Activated CD8-positive, alpha-beta T cell treated with anti-CD3 and anti-CD28 coated beads, Interleukin-2, amount 10 ng/mL, durations not matched to agents 7 days and 5 days (primary cell): Measurements from ENCODE around the gene RAD52. TPM values are rescaled to one million over a fixed set of nuclear protein-coding genes. Genes with fewer than 3 reads are reported as not detected.

Experiments used
- ATAC-seq: fragments of 150-1000 bp; cut with Tn5 transposase; one replicate; pipeline ENCODE4 v1.10.0; 2021; ENCODE audit warnings: moderate library complexity
- CTCF ChIA-PET: fragments of 350-600 bp; sonication (Branson Sonifier 250); formaldehyde crosslinking; loops from one replicate; lab custom pipeline; 2021; ENCODE audit warnings: antibody characterized with exemption; lab: Charles Lee
- POLR2A ChIA-PET: fragments of 350-600 bp; sonication (Branson Sonifier 250); formaldehyde crosslinking; loops from one replicate; lab custom pipeline; 2021; ENCODE audit warnings: antibody characterized with exemption; lab: Charles Lee
- DNase-seq: peaks from one replicate; pipeline ENCODE4 v3.0.0-alpha.2; 2020
- H3K27ac Mint-ChIP-seq: one replicate; pipeline ENCODE4 v1.8.0; 2021; ENCODE audit warnings: mild to moderate bottlenecking, mixed read lengths
- H3K27me3 Mint-ChIP-seq: one replicate; pipeline ENCODE4 v1.8.0; 2021; ENCODE audit warnings: low read depth, mixed read lengths
- H3K36me3 Mint-ChIP-seq: one replicate; pipeline ENCODE4 v1.8.0; 2021; ENCODE audit warnings: low read depth, mixed read lengths
- H3K4me1 Mint-ChIP-seq: one replicate; pipeline ENCODE4 v1.8.0; 2021; ENCODE audit warnings: low read depth, mixed read lengths
- H3K4me3 Mint-ChIP-seq: one replicate; pipeline ENCODE4 v1.8.0; 2021; ENCODE audit warnings: mild to moderate bottlenecking, mixed read lengths
- H3K9me3 Mint-ChIP-seq: one replicate; pipeline ENCODE4 v1.8.0; 2022; ENCODE audit warnings: mixed read lengths; ENCODE audit not compliant: insufficient read depth
- total RNA-seq, 2 experiments: library from RNA; stranded (reverse); gene quantifications; one replicate each; pipeline ENCODE4 v1.2.3, GENCODE V29; 2021

Gene RAD52
- total RNA-seq, 2 experiments from 2014 or later = 19.3 to 20.9 TPM

GRCh38 chr12:958588-959123, 9.2 kb upstream of the RAD52 start:
- DNase-seq (no peak), ATAC-seq (no peak)
- no peaks in the 10 kb centered on the region for H3K9me3 Mint-ChIP-seq
- peaks cover 9% of the 10 kb centered on the region for H3K4me1 Mint-ChIP-seq
- no peaks in the 10 kb centered on the region for H3K27me3 Mint-ChIP-seq
- H3K36me3 Mint-ChIP-seq = no peaks in the 10 kb centered on the region
- no peak overlapping the region for H3K4me3 Mint-ChIP-seq
- no peak overlapping the region for H3K27ac Mint-ChIP-seq
- CTCF ChIA-PET = interaction anchor here (0.7 kb wide), 1 partner anchor 624 kb away, joined by 3 read pairs; no protein-coding TSS in a partner anchor
- POLR2A ChIA-PET = no interaction called here

DNA sequence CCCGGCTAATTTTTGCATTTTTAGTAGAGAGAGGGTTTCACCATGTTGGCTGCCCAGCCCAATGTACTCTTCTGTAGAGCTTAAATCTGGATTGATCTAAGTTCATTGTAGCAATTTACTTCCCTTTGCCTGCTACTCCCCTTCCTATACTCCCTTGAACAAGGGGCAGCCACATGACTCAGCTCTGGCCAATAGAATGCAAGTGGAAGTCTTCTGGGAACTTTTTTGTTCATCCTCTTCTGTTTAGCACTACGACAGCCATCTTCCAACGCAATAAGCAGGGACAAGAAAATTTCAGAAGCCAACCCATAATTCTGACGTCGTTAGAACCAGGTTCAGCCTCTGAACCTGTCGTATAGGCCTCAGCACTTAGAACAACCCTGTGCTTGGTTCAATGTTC, 6.4 kb upstream of the RAD52 start:
- ChIA-PET POLR2A (no interaction called here), CTCF (no interaction called here)
- H3K9me3 Mint-ChIP-seq = no peaks in the 10 kb centered on the region
- no peaks in the 10 kb centered on the region for H3K36me3 Mint-ChIP-seq
- H3K27ac Mint-ChIP-seq = no peak overlapping the region
- DNase-seq (no peak), ATAC-seq (no peak)
- no peaks in the 10 kb centered on the region for H3K4me1 Mint-ChIP-seq
- no peak overlapping the region for H3K4me3 Mint-ChIP-seq
- H3K27me3 Mint-ChIP-seq = peaks cover 4% of the 10 kb centered on the region

DNA sequence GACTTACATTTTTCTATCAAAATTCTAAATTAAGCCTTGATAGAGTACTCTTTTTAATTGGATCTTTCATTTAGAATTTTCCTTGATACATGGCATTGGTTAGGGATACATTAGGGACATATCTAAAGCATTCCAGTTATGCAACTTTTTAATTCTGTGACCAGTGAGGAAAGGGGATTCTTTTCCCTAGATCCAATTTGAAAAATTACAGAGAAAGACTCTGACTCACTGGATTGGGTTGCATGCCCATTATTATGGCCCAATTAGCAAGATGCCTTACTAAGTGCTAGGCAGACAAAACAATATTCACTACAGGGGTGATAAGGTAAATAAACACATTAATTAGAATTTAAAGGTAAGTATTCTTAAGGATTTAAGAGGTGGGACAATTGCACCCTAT, 5.2 kb upstream of the RAD52 start:
- H3K4me3 Mint-ChIP-seq = no peak overlapping the region
- H3K27me3 Mint-ChIP-seq = peaks cover 4% of the 10 kb centered on the region
- no peaks in the 10 kb centered on the region for H3K36me3 Mint-ChIP-seq
- H3K4me1 Mint-ChIP-seq = peaks cover 7% of the 10 kb centered on the region
- POLR2A ChIA-PET = no interaction called here
- no peaks in the 10 kb centered on the region for H3K9me3 Mint-ChIP-seq
- CTCF ChIA-PET = no interaction called here
- ATAC-seq (no peak), DNase-seq (no peak)
- no peak overlapping the region for H3K27ac Mint-ChIP-seq

GRCh38 chr12:953776-954175, 4.3 kb upstream of the RAD52 start:
- ChIA-PET POLR2A (no interaction called here), CTCF (interaction anchor here (0.5 to 1.4 kb wide), 3 partner anchors 41 to 339 kb away, joined by 3 to 4 read pairs (median 3); no protein-coding TSS in a partner anchor)
- Mint-ChIP-seq H3K27ac (no peak overlapping the region), H3K4me3 (no peak overlapping the region), H3K4me1 (peaks cover 12% of the 10 kb centered on the region), H3K36me3 (peaks cover 4% of the 10 kb centered on the region), H3K27me3 (peaks cover 4% of the 10 kb centered on the region), H3K9me3 (no peaks in the 10 kb centered on the region)
- no peak for DNase-seq
- ATAC-seq = no peak

DNA sequence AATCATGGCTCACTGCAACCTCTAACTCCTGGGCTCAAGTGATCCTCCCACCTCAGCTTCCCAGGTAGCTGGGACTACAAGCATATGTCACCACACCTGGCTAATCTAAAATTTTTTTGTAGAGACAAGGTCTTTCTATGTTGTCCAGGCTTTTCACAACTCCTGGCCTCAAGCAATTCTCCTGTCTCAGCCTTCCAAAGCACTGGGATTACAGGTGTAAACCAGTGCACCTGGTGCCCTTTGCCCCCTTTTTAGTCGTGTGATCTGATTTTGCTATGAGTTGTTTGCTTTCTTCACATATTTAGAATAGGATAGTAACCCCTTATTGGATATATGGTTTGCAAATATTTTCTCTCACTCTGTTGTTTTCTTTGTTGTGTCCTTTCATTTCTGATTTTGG, 1.7 kb upstream of the RAD52 start:
- ChIA-PET CTCF (interaction anchor here (0.6 to 1.4 kb wide), 4 partner anchors 39 to 632 kb away, joined by 4 to 7 read pairs (median 5); no protein-coding TSS in a partner anchor), POLR2A (no interaction called here)
- DNase-seq (no peak), ATAC-seq (no peak)
- Mint-ChIP-seq H3K27ac (no peak overlapping the region), H3K36me3 (peaks cover 15% of the 10 kb centered on the region), H3K9me3 (no peaks in the 10 kb centered on the region), H3K27me3 (peaks cover 4% of the 10 kb centered on the region), H3K4me1 (peaks cover 31% of the 10 kb centered on the region), H3K4me3 (no peak overlapping the region)

- CTCF ChIA-PET = interaction anchor here (0.7 to 1.9 kb wide), 6 partner anchors 43 to 379 kb away, joined by 3 to 17 read pairs (median 9); partner anchors contain the start of gene WNK1
- Mint-ChIP-seq H3K27ac (peak overlapping the region; percentile 54), H3K27me3 (peaks cover 4% of the 10 kb centered on the region), H3K36me3 (peaks cover 33% of the 10 kb centered on the region), H3K9me3 (no peaks in the 10 kb centered on the region), H3K4me3 (peak overlapping the region; percentile 91), H3K4me1 (peaks cover 50% of the 10 kb centered on the region)
- DNase-seq = no peak
- POLR2A ChIA-PET = interaction anchor here (0.7 to 1.2 kb wide), 2 partner anchors 33 to 559 kb away, joined by 3 to 4 read pairs; partner anchors contain the start of gene KDM5A
- no peak for ATAC-seq
Measured at GRCh38 chr12:948238-948637, 1.3 kb downstream of the RAD52 start.

- no peak for ATAC-seq
- H3K27me3 Mint-ChIP-seq = peaks cover 4% of the 10 kb centered on the region
- peaks cover 42% of the 10 kb centered on the region for H3K36me3 Mint-ChIP-seq
- H3K4me3 Mint-ChIP-seq = no peak overlapping the region
- no peaks in the 10 kb centered on the region for H3K9me3 Mint-ChIP-seq
- H3K4me1 Mint-ChIP-seq = peaks cover 55% of the 10 kb centered on the region
- ChIA-PET CTCF (interaction anchor here (1.0 to 1.2 kb wide), 3 partner anchors 147 to 337 kb away, joined by 3 to 6 read pairs (median 3); no protein-coding TSS in a partner anchor), POLR2A (no interaction called here)
- H3K27ac Mint-ChIP-seq = peak overlapping the region; percentile 21
- no peak for DNase-seq
Measured at GRCh38 chr12:946631-947030, 2.9 kb downstream of the RAD52 start.

DNA sequence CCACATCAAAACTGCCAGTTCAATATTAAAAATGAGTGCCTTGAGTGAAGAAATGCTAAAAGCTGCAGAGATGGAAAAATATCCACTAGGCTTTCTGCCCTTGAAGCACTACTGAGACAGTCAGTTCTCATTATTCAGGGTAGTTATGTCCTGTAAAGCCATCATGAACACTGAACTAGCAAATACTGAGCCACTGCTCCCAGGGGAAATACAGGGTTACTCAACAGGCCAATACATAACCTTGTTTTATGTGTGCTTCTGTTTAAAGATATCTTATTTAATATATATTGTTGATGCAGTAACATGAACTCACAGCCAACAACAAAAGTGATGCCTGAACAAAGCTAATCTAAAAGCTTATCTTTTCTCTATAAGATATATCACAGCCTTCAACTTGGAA, 3.3 kb downstream of the RAD52 start:
- ChIA-PET CTCF (interaction anchor here (1.0 to 1.2 kb wide), 3 partner anchors 147 to 336 kb away, joined by 3 to 6 read pairs (median 3); no protein-coding TSS in a partner anchor), POLR2A (no interaction called here)
- H3K36me3 Mint-ChIP-seq = peaks cover 42% of the 10 kb centered on the region
- H3K4me3 Mint-ChIP-seq = no peak overlapping the region
- no peaks in the 10 kb centered on the region for H3K9me3 Mint-ChIP-seq
- ATAC-seq (no peak), DNase-seq (no peak)
- peak overlapping the region; percentile 37 for H3K27ac Mint-ChIP-seq
- peaks cover under 1% of the 10 kb centered on the region for H3K27me3 Mint-ChIP-seq
- H3K4me1 Mint-ChIP-seq = peaks cover 55% of the 10 kb centered on the region

- Mint-ChIP-seq H3K9me3 (no peaks in the 10 kb centered on the region), H3K4me1 (peaks cover 48% of the 10 kb centered on the region), H3K27ac (peak overlapping the region; percentile 75), H3K27me3 (no peaks in the 10 kb centered on the region), H3K4me3 (peak overlapping the region; percentile 15), H3K36me3 (peaks cover 49% of the 10 kb centered on the region)
- ChIA-PET POLR2A (no interaction called here), CTCF (no interaction called here)
- ATAC-seq = no peak
- DNase-seq = no peak
Measured at GRCh38 chr12:944211-944610, 5.3 kb downstream of the RAD52 start.

DNA sequence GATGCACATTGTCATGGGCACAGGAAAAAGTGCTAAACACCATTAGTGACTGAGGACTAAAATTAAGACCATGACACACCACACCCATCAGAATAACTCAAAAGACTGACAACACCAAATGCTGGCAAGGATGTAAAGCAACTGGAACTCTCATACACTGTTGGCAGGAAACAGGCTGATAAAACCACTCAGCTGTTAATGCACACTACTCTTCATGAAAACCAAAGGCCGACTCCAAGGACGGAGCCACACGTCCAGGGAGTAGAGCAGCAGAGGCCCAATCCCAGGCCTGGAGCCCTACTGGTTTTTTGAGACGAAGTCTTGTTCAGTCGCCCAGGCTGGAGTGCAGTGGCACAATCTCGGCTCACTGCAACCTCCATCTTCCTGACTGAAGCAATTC, 6.4 kb downstream of the RAD52 start:
- ChIA-PET POLR2A (no interaction called here), CTCF (no interaction called here)
- peaks cover 39% of the 10 kb centered on the region for H3K4me1 Mint-ChIP-seq

DNA sequence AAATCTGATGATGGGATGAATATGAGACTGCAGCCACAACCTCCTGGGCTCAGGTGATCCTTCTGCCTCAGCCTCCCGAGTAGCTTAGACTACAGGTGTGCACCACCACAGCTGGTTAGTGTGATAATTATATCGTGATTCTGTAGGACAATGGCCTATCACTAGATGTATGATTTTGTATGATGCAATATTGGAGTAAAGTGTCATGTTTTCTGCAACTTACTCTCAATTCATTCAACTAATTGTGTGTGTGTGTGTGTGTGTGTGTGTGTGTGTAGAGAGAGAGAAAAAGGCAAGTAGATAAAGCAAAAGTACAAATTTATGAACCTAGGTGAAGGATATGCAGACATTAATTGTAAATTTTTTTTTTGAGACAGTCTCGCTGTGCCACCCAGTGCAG, 10.7 kb downstream of the RAD52 start:
- Mint-ChIP-seq H3K4me1 (peaks cover 8% of the 10 kb centered on the region), H3K36me3 (peaks cover 35% of the 10 kb centered on the region), H3K9me3 (no peaks in the 10 kb centered on the region), H3K27ac (no peak overlapping the region), H3K4me3 (no peak overlapping the region), H3K27me3 (no peaks in the 10 kb centered on the region)
- ChIA-PET CTCF (interaction anchor here (0.6 to 1.4 kb wide), 5 partner anchors 11 to 363 kb away, joined by 3 to 4 read pairs (median 3); partner anchors contain the start of gene RAD52), POLR2A (no interaction called here)
- DNase-seq (no peak), ATAC-seq (no peak)

More for the DNA sequence above, 6.4 kb downstream of the RAD52 start:
- no peak for ATAC-seq
- Mint-ChIP-seq H3K9me3 (no peaks in the 10 kb centered on the region), H3K36me3 (peaks cover 51% of the 10 kb centered on the region), H3K27me3 (no peaks in the 10 kb centered on the region), H3K27ac (peak overlapping the region; percentile 47), H3K4me3 (no peak overlapping the region)
- DNase-seq = no peak
